ENCODE measurements around the gene WDR87. TPM values are rescaled to one million over a fixed set of nuclear protein-coding genes. Genes with fewer than 3 reads are reported as not detected.
"Not testable (repeated sequence)": the region's sequence is repeated elsewhere in the genome, so short reads cannot be mapped to it uniquely, and the experiment has no call there.

Gene WDR87
- polyA plus RNA-seq, 3 donors: not detected

DNA sequence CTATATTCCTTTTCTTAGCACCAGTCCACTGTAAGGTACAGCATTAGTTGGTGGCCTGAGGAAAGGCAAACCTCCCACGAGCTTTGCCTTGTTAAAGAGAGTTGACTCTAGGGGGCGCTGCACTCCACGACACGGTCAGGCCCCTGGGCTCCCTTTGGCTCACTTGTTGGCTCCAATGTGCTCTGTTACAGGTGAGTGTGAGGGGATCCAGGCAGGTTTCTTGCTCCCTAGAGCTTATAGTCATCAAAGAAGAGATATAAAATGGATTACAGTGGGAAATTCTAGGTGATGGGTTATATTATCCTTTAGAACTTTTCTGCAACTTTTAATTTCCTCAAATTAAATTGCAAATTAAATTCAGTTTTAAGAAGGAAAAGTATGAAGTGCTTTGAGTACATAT, 3.7 kb downstream of the WDR87 start:
- H3K27ac ChIP-seq (ENCODE audit: low read depth, low read length): no peak overlapping the region
- 0 to 4% (median 0%) methylated on average over 4 of the region's 4 CpGs for WGBS, 3 donors

DNA sequence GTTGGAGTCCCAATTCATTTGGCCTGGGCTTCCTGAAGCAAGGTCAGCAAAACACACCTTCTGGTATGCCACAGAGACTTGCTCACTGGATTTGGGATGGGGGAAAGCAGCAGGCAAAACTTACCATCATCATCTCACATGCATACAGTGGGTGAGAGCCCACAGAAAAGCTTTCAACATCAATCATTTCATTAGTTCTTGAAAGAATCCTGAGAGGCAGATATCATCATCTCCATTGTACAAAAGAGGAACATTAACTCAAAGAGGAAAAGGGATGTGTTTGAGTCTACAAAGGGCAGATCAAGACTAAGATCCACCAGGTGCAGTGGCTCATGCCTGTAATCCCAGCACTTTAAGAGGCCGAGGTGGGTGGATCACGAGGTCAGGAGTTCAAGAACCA, 6.4 kb downstream of the WDR87 start:
- H3K27ac ChIP-seq (ENCODE audit: low read depth, low read length): no peak overlapping the region
- 64 to 84% (median 75%) methylated on average over 2 of the region's 2 CpGs for WGBS, 3 donors

DNA sequence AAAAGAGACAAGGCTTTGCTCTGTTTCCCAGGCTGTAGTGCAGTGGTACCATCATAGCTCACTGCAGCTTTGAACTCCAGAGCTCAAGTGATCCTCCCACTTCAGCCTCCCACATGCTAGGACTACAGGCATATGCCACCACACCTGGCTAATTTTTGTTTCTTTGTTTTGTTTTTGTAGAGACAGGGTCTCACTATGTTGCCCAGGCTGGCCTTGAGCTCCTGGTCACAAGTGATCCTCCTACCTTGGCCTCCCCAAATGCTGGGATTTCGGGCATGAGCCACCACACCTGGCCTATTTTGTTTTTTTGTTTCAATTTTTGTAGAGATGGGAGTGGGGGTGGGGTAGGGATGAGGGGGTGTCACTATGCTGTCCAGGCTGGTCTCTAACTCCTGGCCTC, 6.9 kb downstream of the WDR87 start:
- H3K27ac ChIP-seq (ENCODE audit: low read depth, low read length): no peak overlapping the region
- WGBS, 3 donors: 79 to 85% (median 83%) methylated on average over 1 of the region's 1 CpG

DNA sequence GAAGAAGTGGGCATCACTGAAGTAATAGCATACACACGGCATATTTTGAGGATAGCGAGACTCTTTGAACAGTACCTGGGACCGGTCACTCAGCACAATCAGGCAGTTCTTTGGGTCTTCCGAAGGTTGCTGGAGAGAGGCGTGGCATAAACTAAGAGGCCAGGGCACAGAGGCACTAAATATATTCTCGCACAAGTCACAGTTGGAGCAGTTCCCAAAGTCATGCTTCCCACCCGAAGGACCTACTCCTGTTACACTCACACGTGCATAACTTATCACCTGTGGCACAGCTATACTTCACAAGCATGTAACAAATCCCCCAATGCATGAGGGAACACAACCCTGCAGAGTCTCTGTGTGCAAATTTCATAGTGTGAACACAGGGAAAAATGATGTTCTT, 10.2 kb downstream of the WDR87 start:
- 83 to 84% (median 83%) methylated on average over 8 of the region's 8 CpGs for WGBS, 3 donors
- no peak overlapping the region for H3K27ac ChIP-seq (ENCODE audit: low read depth, low read length)

DNA sequence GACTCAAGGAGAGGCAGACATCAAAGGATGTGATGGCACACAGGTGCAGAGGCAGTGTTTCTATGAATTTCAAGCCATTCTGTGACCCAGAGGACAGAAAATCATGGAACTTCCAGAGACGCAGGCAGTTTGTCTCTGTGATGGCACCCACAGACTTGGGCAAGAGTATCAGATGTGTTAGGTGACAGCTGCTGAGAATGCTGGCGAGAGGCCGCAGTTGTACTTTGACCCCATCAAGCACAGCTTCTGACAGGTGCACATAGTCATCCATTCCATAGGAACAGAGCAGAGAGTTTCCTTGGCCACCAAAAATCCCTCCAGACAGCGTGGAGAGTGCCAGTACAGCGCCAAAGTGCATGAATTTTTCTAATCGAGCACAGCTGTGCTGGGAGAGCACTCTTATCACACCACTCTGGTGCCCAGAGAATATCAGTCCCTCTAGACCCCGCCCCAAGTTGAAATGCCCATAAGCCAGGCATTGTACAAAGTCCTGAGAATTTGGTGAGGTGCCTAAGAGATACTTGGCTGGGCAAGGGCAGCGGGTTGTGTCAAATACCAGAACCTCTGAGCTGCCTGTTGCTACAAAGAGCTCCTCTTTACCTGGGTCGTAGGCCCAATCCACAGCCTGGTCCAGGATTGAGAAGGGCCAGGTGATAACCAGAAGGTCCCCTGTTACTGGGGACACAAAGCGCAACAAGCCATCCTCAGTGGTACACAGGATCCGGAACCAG, 12.4 kb downstream of the WDR87 start:
- WGBS, 3 donors: 59 to 90% (median 84%) methylated on average over 11 of the region's 11 CpGs
- H3K27ac ChIP-seq (ENCODE audit: low read depth, low read length): no peak overlapping the region

DNA sequence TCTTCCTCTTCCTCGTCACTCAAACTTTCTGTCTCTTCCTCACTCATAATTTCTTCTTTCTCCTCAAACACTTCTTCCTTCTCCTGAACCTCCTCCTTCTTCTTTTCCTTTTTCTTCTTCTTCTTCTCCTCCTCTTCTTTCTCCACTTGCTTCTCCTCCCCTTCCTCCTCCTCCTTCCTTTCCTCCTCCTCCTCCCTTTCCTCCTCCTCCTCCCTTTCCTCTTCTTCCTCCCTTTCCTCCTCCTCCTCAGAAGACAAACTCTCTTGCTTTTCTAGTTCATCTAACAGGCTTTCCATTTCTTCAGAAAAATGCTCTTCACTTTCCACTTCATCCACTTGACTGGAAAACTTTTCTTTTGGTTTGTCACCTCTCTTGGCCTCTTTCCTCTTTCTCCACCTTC, 19.8 kb downstream of the WDR87 start:
- H3K27ac ChIP-seq (ENCODE audit: low read depth, low read length): no peak overlapping the region
- 67 to 77% (median 74%) methylated on average over 1 of the region's 1 CpG for WGBS, 3 donors

DNA sequence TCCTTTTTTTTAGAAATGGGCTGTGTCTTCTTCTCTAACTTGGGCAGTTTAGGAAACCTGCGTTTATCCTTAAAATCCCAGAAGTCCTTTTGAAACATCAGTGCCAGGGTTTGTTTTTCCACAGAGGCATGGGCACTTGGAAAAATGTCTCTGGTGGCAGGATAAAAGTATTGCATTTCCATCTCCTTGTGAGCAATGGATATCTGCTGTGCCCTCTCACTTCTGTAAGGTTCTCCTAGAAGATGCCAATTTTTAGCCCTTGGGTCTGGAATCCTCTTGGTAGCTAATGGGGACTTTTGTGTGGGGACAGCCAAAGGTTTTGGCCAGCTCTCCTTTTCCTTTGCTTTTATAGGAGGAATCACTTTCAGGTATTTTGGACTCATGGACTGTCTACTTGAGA, 21.0 kb downstream of the WDR87 start:
- H3K27ac ChIP-seq (ENCODE audit: low read depth, low read length): no peak overlapping the region
- WGBS, 3 donors: 95 to 96% (median 96%) methylated on average over 1 of the region's 1 CpG

DNA sequence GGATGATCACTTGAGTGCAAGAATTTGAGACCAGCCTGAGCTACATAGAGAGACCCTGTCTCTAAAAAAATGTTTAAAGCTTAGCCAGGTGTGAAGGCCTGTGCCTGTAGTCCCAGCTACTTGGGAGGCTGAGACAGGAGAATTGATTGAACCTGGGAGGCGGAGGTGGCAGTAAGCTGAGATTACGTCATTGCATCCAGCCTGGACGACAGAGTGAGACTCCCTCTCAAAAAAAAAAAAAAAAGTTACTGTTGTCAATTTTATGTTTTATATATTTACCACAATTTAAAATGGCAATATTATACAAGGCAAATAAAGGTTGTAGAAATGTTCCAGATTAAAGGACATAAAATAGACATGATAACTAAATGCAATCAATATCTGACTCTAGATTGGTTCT, 29.2 kb downstream of the WDR87 start:
- no peak overlapping the region for H3K27ac ChIP-seq (ENCODE audit: low read depth, low read length)
- WGBS, 3 donors: 81 to 93% (median 83%) methylated on average over 3 of the region's 3 CpGs

DNA sequence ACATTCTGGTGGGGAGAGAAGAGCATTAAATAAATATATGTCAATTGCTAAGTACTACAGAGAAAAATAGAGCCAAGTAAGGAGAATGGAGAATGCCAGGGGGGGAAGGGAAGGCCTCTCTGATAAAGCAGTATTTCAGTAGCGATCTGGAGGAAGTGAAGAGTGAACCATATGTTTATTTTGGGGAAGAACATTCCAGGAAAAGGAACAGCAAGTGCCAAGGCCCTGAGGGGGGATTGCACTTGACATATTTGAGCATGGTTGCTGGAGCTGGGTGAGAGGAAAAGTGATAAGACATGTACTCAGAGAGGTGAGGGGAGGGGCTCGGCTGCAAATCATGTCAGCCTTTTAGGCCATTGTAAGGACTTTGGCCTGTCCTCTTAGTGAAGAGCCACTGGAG, 30.4 kb downstream of the WDR87 start:
- WGBS, 3 donors: 44 to 52% (median 45%) methylated on average over 2 of the region's 2 CpGs
- no peak overlapping the region for H3K27ac ChIP-seq (ENCODE audit: low read depth, low read length)

DNA sequence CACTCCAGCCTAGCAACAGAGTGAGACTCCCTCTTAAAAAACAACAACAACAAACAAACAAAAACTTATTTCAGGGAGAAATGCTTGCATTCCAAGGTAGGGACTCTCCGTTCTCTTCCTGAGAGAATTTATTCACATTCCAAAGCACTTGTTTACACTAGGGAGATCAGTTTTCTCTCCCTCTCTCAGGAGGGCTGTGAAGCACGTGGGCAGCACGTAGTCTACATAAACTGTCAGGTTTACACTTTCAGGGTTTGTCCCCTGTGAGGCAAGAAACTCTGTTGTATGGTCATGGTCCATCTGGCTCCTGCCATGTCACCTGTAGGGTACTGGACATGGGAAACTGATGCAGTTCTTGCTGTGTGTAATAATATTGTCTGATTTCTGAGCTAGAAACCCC, 31.6 kb downstream of the WDR87 start:
- H3K27ac ChIP-seq (ENCODE audit: low read depth, low read length): no peak overlapping the region
- 17 to 35% (median 31%) methylated on average over 3 of the region's 3 CpGs for WGBS, 3 donors

DNA sequence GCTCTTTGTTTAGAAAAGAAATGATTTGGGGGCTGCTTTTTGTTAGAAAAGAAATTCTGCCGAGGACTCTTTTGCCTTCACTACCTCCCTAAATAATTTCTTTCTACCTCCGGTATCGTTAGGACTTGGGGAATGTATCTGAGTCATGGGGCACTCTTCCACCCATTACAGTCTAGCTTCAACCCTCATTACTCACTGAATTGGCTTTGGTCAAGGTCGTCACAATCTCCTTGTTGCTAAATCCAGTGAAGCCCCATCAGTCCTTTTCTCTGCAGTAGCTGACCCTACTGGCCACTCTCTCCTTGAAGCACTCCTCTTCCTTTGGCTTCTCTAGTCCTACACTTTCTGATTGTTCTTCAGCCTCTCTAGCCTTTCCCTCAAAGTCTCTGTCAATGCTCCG, 34.0 kb downstream of the WDR87 start:
- no peak overlapping the region for H3K27ac ChIP-seq (ENCODE audit: low read depth, low read length)
- WGBS, 3 donors: 71 to 76% (median 72%) methylated on average over 5 of the region's 5 CpGs

DNA sequence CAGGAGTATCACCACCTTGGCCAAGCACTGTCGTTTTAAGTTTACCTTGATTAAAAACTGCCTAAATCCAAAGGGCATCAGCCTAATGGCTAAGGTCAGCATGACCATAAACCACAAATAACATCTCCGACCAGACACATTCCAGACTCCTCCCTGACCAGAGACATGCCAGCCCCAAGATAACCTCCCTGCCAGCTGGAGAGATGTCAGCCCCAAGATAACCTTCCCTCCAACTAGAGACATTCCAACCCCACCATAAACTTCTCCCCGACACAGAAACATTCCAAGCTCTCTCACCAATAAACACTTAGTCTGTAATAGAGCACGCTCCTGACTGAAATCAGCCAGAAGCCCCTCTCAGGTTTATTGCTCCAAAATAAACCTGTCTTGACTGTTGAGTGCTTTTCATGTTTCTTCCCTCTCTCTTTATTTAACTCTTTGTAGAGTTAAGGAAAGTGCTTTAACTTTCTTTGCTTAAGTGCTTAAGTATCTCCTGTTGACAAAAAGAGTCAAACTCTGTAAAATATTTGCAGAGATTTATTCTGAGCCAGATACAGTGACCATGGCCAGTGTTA, 36.5 kb downstream of the WDR87 start:
- no peak overlapping the region for H3K27ac ChIP-seq (ENCODE audit: low read depth, low read length)
- 44 to 63% (median 60%) methylated on average over 4 of the region's 4 CpGs for WGBS, 3 donors

DNA sequence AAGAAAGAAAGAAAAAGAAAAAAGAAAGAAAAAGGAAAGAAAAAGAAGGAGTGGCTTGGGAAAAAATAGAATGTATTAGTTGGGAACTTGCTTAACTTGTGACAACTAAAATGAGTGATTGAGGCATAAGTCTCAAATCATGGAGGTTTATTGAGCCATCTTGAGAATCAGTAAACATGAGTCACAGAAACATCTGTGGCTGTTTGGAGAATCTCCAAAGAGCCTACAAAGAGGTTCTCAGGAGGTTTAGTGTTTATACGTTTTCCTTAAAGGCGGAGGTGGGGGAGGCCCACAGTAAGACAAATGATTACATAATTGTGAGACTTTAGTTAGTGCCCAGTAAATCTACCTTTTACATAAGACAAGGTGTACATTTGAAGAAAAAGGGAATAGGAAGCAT, 38.6 kb downstream of the WDR87 start:
- no peak overlapping the region for H3K27ac ChIP-seq (ENCODE audit: low read depth, low read length)
- 44 to 59% (median 51%) methylated on average over 2 of the region's 2 CpGs for WGBS, 3 donors

DNA sequence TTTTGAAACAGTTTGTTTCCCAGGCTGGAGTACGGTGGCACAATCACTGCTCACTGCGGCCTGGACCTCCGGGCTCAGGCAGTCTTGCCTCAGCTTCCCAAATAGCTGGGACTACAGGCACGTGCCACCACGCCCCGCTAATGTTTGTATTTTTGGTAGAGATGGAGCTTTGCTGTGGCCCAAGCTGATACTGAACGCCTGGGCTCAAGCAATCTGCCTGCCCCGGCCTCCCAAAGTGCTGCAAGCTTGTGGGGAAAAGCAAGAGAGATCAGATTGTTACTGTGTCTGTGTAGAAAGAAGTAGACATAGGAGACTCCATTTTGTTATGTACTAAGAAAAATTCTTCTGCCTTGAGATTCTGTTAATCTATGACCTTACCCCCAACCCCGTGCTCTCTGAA, 40.5 kb downstream of the WDR87 start:
- H3K27ac ChIP-seq (ENCODE audit: low read depth, low read length): not testable (repeated sequence)
- 78 to 89% (median 81%) methylated on average over 8 of the region's 9 CpGs for WGBS, 3 donors

DNA sequence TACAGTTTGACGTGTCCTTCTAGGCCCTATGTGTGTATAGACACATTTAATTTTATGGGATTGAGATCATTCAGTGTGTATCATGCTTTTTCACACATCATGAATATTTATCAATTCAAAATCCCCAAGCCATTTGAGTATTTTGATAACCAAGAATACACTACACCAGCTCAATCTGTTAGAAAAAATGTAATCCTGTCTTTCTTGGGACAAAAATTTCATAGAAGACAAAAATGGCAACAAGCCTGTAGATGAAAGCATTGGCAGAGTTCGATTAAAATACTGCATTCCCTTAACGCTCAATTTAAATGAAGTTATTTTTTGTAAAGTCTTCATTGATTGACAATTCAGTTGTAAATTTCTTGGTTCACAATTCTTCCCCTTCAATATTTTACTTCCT, 41.9 kb downstream of the WDR87 start:
- 84 to 93% (median 89%) methylated on average over 3 of the region's 3 CpGs for WGBS, 3 donors
- no peak overlapping the region for H3K27ac ChIP-seq (ENCODE audit: low read depth, low read length)

DNA sequence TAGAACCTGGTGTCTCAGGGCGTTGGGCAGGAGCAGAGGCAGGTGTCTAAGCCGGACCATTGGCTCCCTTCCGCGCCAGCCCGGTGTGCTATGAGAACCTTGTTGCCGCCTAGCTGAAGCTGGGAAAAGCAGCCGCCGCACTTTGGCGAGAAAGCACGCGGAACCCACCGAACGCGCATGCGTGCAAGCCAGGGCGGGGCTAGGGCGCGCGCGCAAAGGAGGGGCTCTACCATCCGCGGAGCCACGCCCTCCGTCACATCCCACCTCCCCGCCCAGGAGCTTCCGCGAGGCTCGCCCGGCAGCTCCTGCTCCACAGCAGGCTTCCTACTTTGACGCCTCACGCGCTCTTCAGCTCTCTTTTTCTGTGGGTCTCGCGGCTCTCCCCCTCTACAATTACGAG, 51.3 kb downstream of the WDR87 start:
- H3K27ac ChIP-seq (ENCODE audit: low read depth, low read length): no peak overlapping the region
- WGBS, 3 donors: 4 to 12% (median 11%) methylated on average over 27 to 35 of the region's 35 CpGs

DNA sequence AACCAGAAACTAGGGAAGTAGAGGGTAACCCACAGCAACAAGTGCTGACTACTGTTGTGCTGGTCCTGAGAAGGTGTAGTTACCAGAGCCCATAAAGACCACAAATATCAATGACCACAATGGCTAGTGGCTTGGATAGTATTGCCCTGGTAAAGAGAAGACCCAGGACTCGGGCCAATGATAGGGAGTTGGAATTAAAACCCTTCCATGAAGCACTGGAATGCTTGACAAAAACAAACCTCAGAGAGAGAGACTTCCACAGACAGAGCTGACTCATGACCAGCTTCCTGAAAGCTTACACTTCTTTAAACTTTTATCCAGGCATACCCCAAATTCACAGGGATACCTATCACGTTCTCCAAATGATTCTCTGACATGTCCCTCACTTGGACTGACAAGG, 60.5 kb downstream of the WDR87 start:
- WGBS, 3 donors: 61 to 70% (median 63%) methylated on average over 2 of the region's 2 CpGs
- no peak overlapping the region for H3K27ac ChIP-seq (ENCODE audit: low read depth, low read length)

Measured in adipose tissue (tissue), 3 donors.